BE2C (cell line): ENCODE results near the gene POLR3GL.

Experiments used
- DNase-seq: peaks from one replicate; pipeline ENCODE4 v3.0.0-alpha.2; 2020
- H3K27me3 ChIP-seq: fragments of 250-450 bp; sonication (Bioruptor Pico); 2 replicates; pipeline ENCODE4 v1.5.1; 2020; ENCODE audit warnings: mild to moderate bottlenecking
- H3K36me3 ChIP-seq: fragments of 250-450 bp; sonication (Bioruptor Pico); 2 replicates; pipeline ENCODE4 v1.5.1; 2020; ENCODE audit warnings: mild to moderate bottlenecking
- H3K4me1 ChIP-seq: fragments of 250-450 bp; sonication (Bioruptor Pico); 2 replicates; pipeline ENCODE4 v1.5.1; 2020
- H3K4me3 ChIP-seq: 2 replicates; pipeline ENCODE4 v1.5.1; 2011; ENCODE audit warnings: low read depth, low read length
- H3K9me3 ChIP-seq: fragments of 250-450 bp; sonication (Bioruptor Pico); 2 replicates; pipeline ENCODE4 v1.5.1; 2020
- CTCF ChIP-seq: IDR thresholded peaks from 2 replicates; pipeline ENCODE4 v1.5.1; 2012; ENCODE audit warnings: mild to moderate bottlenecking, low read depth, low read length

POLR3GL gene

GRCh38 chr1:145977016-145977415 is 12.5 kb downstream of the POLR3GL start:
- no peak for TF ChIP-seq CTCF
- H3K9me3 ChIP-seq: no peaks in the 10 kb centered on the region
- peaks cover 22% of the 10 kb centered on the region for H3K4me1 ChIP-seq
- H3K4me3 ChIP-seq: no peak overlapping the region
- DNase-seq: no peak
- H3K36me3 ChIP-seq: no peaks in the 10 kb centered on the region
- H3K27me3 ChIP-seq: no peaks in the 10 kb centered on the region

GRCh38 chr1:145977486-145978470 is 13.3 kb downstream of the POLR3GL start:
- Histone ChIP-seq H3K4me3 (no peak overlapping the region), H3K4me1 (peaks cover 22% of the 10 kb centered on the region), H3K36me3 (no peaks in the 10 kb centered on the region), H3K9me3 (no peaks in the 10 kb centered on the region), H3K27me3 (no peaks in the 10 kb centered on the region)
- TF ChIP-seq CTCF: peak; percentile 93
- peak; percentile 77 for DNase-seq

DNA sequence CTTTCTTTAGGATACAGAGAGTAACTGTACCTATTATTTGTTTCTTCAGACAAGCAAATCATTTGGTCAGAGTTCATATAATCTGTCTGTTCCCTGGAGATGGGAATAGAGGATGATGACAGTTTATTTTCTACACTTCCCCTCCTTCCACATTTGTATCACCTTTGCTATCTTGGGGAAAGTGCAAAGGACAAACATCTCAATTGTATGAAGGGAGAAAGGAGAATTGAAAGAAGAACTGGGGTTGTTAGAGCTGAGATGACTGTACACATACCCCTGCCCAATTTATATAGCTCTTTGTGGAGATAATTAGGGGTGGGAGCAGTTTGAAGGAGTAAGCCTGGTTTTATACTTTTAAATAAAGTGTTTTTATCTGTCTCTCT is 14.0 kb downstream of the POLR3GL start:
- no peak overlapping the region for H3K4me3 ChIP-seq
- H3K36me3 ChIP-seq: no peaks in the 10 kb centered on the region
- H3K27me3 ChIP-seq: no peaks in the 10 kb centered on the region
- no peaks in the 10 kb centered on the region for H3K9me3 ChIP-seq
- no peak for TF ChIP-seq CTCF
- peaks cover 22% of the 10 kb centered on the region for H3K4me1 ChIP-seq
- DNase-seq: no peak

- Histone ChIP-seq H3K4me3 (0 out of 2 replicates have a peak overlapping the region, but pooled peaks have one; percentile 11), H3K27me3 (no peaks in the 10 kb centered on the region), H3K4me1 (peaks cover 22% of the 10 kb centered on the region), H3K9me3 (no peaks in the 10 kb centered on the region), H3K36me3 (no peaks in the 10 kb centered on the region)
- peak; percentile 90 for DNase-seq
- peak; percentile 60 for TF ChIP-seq CTCF
Observed at GRCh38 chr1:145978854-145979745, 14.6 kb downstream of the POLR3GL start.

DNA sequence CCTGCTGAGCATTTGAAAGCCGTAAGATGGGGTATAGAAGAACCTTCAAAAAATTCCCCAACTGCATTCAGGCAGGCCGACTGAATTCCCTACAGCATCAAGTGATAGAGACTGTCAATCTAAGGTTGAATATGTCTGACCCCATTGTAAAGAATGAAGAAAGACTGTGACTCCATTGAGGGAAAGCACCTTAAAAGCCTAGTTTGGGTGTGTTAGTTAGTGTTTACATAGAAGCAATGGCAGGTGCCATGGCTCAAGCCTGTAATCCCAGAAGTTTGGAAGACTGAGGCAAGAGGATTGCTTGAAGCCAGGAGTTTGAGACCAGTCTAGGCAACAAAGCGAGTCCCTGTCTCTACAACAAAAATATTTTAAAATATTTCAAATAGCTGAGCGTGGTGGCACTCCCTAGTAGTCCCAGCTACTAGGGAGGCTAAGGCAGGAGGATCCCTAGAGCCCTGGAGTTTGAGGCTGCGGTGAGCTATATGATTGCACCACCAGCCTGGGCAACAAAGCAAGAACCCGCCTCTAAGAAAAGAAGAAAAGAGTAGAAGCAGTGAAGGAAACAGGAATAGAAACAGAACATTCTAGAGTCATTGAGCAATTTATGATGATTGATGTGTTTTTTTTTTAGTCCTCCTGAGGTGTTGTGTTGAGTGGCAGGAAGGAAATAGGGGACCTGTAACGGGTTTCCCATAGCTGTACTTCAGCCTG is 15.4 kb downstream of the POLR3GL start:
- H3K9me3 ChIP-seq: no peaks in the 10 kb centered on the region
- H3K4me1 ChIP-seq: peaks cover 22% of the 10 kb centered on the region
- DNase-seq: no peak
- no peak for TF ChIP-seq CTCF
- H3K36me3 ChIP-seq: no peaks in the 10 kb centered on the region
- no peaks in the 10 kb centered on the region for H3K27me3 ChIP-seq
- peak overlapping the region; percentile 19; the same call in 1 of the 2 replicates for H3K4me3 ChIP-seq
